ENCODE measurements around the gene NFATC3. TPM values are rescaled to one million over a fixed set of nuclear protein-coding genes. Genes with fewer than 3 reads are reported as not detected.

NFATC3 gene
- polyA plus RNA-seq, 3 donors: 14.3 to 21.8 (median 15.8) TPM

DNA sequence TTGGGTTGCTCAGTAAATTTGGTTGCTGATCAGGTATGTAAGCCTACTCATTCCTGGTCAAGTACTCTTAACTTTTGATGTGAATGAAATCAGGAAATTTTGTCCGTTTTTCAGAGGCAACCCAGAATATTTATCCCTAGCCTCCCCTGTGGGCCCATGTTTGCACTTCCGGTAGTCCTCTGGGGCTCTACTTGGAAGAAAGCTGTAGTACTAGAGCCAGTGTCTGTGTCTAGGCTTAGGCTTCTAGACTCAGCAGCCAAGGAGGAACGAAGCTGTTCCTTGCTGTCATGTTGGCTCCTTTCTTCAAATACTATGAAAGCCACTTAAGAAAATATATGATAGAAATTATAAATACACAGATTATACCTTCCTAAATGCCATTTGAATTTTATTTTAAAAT, 129.6 kb downstream of the NFATC3 start:
- intact Hi-C loops (cut with micrococcal nuclease): no loop called here
- peak overlapping the region in 2 of 7 donors; percentile 58 to 62 for H3K27ac Mint-ChIP-seq
- peaks cover 4% of the 10 kb centered on the region for H3K79me2 ChIP-seq (ENCODE audit: insufficient read depth, low read length)
- H3K27me3 Mint-ChIP-seq (ENCODE audit: low read depth in 3 of 3): no peaks in the 10 kb centered on the region
- no peak overlapping the region for H2AFZ ChIP-seq (ENCODE audit: insufficient read depth, low read depth, low read length, poor library complexity, severe bottlenecking)
- H3K36me3 ChIP-seq (replicated peaks in 1 of 2; ENCODE audit: control insufficient read depth in 1 of 2, insufficient read depth in 2 of 2, low read length in 2 of 2): peaks cover 9 to 33% of the 10 kb centered on the region in 2 donors
- H3K4me3 Mint-ChIP-seq: no peak overlapping the region
- no peak for DNase-seq
- no peak overlapping the region for H3K27ac ChIP-seq (ENCODE audit: low read depth in 1 of 2, low read length in 2 of 2)
- no peaks in the 10 kb centered on the region for H3K27me3 ChIP-seq (ENCODE audit: control insufficient read depth in 2 of 2, insufficient read depth in 2 of 2, low read length in 2 of 2)
- H3K9ac ChIP-seq (ENCODE audit: insufficient read depth, low read length, poor library complexity, severe bottlenecking): no peak overlapping the region
- no peaks in the 10 kb centered on the region for H3K4me1 ChIP-seq (ENCODE audit: control insufficient read depth in 1 of 2, insufficient read depth in 2 of 2, low read length in 2 of 2)
- 100% methylated on average over 1 of the region's 3 CpGs for WGBS (ENCODE audit: insufficient coverage)
- H3K9me3 Mint-ChIP-seq: no peaks in the 10 kb centered on the region
- no peak overlapping the region for H3K4me3 ChIP-seq (replicated peaks in 1 of 3; ENCODE audit: low read depth in 2 of 3, low read length in 3 of 3)
- H3K9me3 ChIP-seq (replicated peaks in 1 of 2; ENCODE audit: control insufficient read depth in 1 of 2, insufficient read depth in 1 of 2, low read length in 2 of 2): no peaks in the 10 kb centered on the region
- H4K20me1 ChIP-seq (ENCODE audit: insufficient read depth, low read length): peaks cover 30% of the 10 kb centered on the region
- TF ChIP-seq, protein P1, sequence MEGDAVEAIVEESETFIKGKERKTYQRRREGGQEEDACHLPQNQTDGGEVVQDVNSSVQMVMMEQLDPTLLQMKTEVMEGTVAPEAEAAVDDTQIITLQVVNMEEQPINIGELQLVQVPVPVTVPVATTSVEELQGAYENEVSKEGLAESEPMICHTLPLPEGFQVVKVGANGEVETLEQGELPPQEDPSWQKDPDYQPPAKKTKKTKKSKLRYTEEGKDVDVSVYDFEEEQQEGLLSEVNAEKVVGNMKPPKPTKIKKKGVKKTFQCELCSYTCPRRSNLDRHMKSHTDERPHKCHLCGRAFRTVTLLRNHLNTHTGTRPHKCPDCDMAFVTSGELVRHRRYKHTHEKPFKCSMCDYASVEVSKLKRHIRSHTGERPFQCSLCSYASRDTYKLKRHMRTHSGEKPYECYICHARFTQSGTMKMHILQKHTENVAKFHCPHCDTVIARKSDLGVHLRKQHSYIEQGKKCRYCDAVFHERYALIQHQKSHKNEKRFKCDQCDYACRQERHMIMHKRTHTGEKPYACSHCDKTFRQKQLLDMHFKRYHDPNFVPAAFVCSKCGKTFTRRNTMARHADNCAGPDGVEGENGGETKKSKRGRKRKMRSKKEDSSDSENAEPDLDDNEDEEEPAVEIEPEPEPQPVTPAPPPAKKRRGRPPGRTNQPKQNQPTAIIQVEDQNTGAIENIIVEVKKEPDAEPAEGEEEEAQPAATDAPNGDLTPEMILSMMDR (IDR thresholded peaks at IDR 0.05): no peak
- no peak overlapping the region for H3K4me2 ChIP-seq (replicated peaks; ENCODE audit: extremely low read depth, low read length, poor library complexity, severe bottlenecking)
- H3K4me1 Mint-ChIP-seq: peaks cover 6% of the 10 kb centered on the region
- peaks cover 29 to 40% of the 10 kb centered on the region in 2 donors for H3K36me3 Mint-ChIP-seq

DNA sequence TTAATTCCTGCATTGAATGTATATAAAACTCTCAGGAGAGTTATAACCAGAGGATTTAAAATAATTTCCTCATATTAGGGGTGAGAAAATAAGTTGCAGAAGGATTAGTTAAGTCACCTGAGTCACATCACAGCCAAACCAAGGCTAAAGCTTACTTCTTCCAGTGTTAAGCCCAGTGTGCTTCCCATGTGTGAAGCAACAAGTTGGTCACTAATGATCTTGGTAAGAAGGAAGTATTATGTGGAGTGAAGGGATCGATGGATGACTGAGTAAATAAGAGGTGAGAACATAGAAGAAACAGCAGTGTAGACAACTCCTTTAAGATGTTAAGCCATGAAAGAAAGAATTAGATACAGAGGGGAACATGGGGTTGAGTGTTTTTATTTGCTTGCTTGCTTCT, 130.1 kb downstream of the NFATC3 start:
- no peak overlapping the region for H2AFZ ChIP-seq (ENCODE audit: insufficient read depth, low read depth, low read length, poor library complexity, severe bottlenecking)
- H3K4me2 ChIP-seq (replicated peaks; ENCODE audit: extremely low read depth, low read length, poor library complexity, severe bottlenecking): no peak overlapping the region
- peaks cover 8 to 39% of the 10 kb centered on the region in 2 donors for H3K36me3 ChIP-seq (replicated peaks in 1 of 2; ENCODE audit: control insufficient read depth in 1 of 2, insufficient read depth in 2 of 2, low read length in 2 of 2)
- H4K20me1 ChIP-seq (ENCODE audit: insufficient read depth, low read length): peaks cover 29% of the 10 kb centered on the region
- no peaks in the 10 kb centered on the region for H3K4me1 ChIP-seq (ENCODE audit: control insufficient read depth in 1 of 2, insufficient read depth in 2 of 2, low read length in 2 of 2)
- H3K9me3 Mint-ChIP-seq: no peaks in the 10 kb centered on the region
- 100% methylated on average over 1 of the region's 1 CpG for WGBS (ENCODE audit: insufficient coverage)
- no peaks in the 10 kb centered on the region for H3K27me3 Mint-ChIP-seq (ENCODE audit: low read depth in 3 of 3)
- H3K36me3 Mint-ChIP-seq: peaks cover 35 to 43% of the 10 kb centered on the region in 2 donors
- no peak for DNase-seq
- no peaks in the 10 kb centered on the region for H3K9me3 ChIP-seq (replicated peaks in 1 of 2; ENCODE audit: control insufficient read depth in 1 of 2, insufficient read depth in 1 of 2, low read length in 2 of 2)
- H3K4me3 ChIP-seq (replicated peaks in 1 of 3; ENCODE audit: low read depth in 2 of 3, low read length in 3 of 3): no peak overlapping the region
- peaks cover 6% of the 10 kb centered on the region for H3K4me1 Mint-ChIP-seq
- H3K4me3 Mint-ChIP-seq: no peak overlapping the region
- H3K27ac ChIP-seq (ENCODE audit: low read depth in 1 of 2, low read length in 2 of 2): no peak overlapping the region
- H3K9ac ChIP-seq (ENCODE audit: insufficient read depth, low read length, poor library complexity, severe bottlenecking): no peak overlapping the region
- no peaks in the 10 kb centered on the region for H3K27me3 ChIP-seq (ENCODE audit: control insufficient read depth in 2 of 2, insufficient read depth in 2 of 2, low read length in 2 of 2)
- TF ChIP-seq, protein P1 (IDR thresholded peaks at IDR 0.05): no peak
- H3K79me2 ChIP-seq (ENCODE audit: insufficient read depth, low read length): peaks cover 4% of the 10 kb centered on the region
- H3K27ac Mint-ChIP-seq: no peak overlapping the region
- intact Hi-C loops (cut with micrococcal nuclease): no loop called here

Measured in CD14-positive monocyte (primary cell).